ENCODE data around the gene FASLG.
A peak's percentile ranks its signal among the peaks of the same experiment; 100 is the strongest.

FASLG gene

GRCh38 chr1:172622541-172622940 is 36.4 kb upstream of the FASLG start:
- no peak for DNase-seq (ENCODE audit: extremely low spot score)
- TF ChIP-seq FOXM1 (IDR thresholded peaks at IDR 0.05; ENCODE audit: borderline replicate concordance) (no peak), LEF1 (IDR thresholded peaks at IDR 0.05; ENCODE audit: borderline replicate concordance) (no peak), BHLHE40 (IDR thresholded peaks at IDR 0.05; ENCODE audit: borderline replicate concordance) (no peak), ELF4 (IDR thresholded peaks at IDR 0.05) (no peak), CTBP1 (IDR thresholded peaks at IDR 0.05; ENCODE audit: borderline replicate concordance) (no peak), ZNF384 (IDR thresholded peaks at IDR 0.05) (no peak), ARNT (IDR thresholded peaks at IDR 0.05) (no peak)

DNA sequence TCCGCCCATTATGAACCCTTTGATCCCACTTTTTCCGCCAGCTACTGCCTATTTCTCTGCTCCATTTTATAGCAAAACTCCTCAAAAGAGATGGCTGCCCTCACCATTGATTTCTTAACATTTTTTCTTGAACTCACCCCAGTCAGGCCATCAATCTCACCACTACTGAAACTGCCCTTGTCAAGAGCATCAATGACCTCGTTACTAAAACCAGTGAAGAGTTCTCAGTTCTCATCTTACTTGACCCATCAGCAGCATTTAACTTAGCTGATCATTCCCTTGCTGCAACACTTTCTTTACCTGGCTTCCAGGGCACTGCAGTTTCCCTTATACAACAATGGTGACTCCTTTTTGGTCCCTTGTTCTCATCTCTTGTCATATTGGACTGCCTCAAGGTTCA is 35.2 kb upstream of the FASLG start:
- POLR2A ChIA-PET, result no interaction called here
- no peak for TF ChIP-seq SP1 (IDR thresholded peaks at IDR 0.05)
- no peak for TF ChIP-seq FOXK2 (IDR thresholded peaks at IDR 0.05)
- TF ChIP-seq ZNF384 (IDR thresholded peaks at IDR 0.05), result no peak
- TF ChIP-seq PKNOX1 (IDR thresholded peaks at IDR 0.05), result no peak
- TF ChIP-seq TARDBP (IDR thresholded peaks at IDR 0.05), result no peak
- TF ChIP-seq ELF4 (IDR thresholded peaks at IDR 0.05), result no peak
- no peak for TF ChIP-seq SUZ12 (IDR thresholded peaks at IDR 0.05)
- no peak for TF ChIP-seq ARNT (IDR thresholded peaks at IDR 0.05)
- TF ChIP-seq FOXA1 (IDR thresholded peaks at IDR 0.05), result no peak
- TF ChIP-seq BHLHE40 (IDR thresholded peaks at IDR 0.05; ENCODE audit: borderline replicate concordance), result no peak
- TF ChIP-seq CTBP1 (IDR thresholded peaks at IDR 0.05; ENCODE audit: borderline replicate concordance), result no peak
- no peak for TF ChIP-seq LEF1 (IDR thresholded peaks at IDR 0.05; ENCODE audit: borderline replicate concordance)
- TF ChIP-seq L3MBTL2 (conservative IDR thresholded peaks at IDR 0.05), result no peak
- DNase-seq (ENCODE audit: extremely low spot score), result no peak
- CTCF ChIA-PET, result no interaction called here

More at GRCh38 chr1:172622541-172622940, 36.4 kb upstream of the FASLG start:
- ChIA-PET POLR2A (no interaction called here), CTCF (no interaction called here)

DNA sequence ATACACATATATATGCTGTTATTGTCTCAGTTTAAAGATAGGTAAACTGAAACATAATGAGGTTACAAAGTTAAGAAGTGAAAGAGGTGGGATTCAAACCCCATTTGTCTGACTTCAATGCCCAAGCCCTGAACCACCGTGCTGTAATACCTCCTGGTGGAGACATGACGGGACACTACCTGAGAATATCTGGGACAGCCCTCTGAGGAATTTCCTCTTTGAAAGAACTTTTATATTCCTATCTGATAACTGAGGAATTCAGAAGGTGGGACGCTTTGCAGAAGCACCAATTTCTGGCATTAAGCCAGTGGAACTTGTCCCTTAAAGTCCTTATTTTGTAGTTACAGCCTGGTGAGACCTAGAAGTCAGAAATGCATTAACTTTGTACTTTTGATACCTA is 32.1 kb upstream of the FASLG start:
- CTCF ChIA-PET, result no interaction called here
- DNase-seq (ENCODE audit: extremely low spot score), result no peak
- POLR2A ChIA-PET, result no interaction called here
- no peak for TF ChIP-seq CTBP1 (IDR thresholded peaks at IDR 0.05; ENCODE audit: borderline replicate concordance)
- no peak for TF ChIP-seq BHLHE40 (IDR thresholded peaks at IDR 0.05; ENCODE audit: borderline replicate concordance)
- TF ChIP-seq ARNT (IDR thresholded peaks at IDR 0.05), result no peak
- TF ChIP-seq LEF1 (IDR thresholded peaks at IDR 0.05; ENCODE audit: borderline replicate concordance), result no peak
- no peak for TF ChIP-seq L3MBTL2 (conservative IDR thresholded peaks at IDR 0.05)
- TF ChIP-seq PKNOX1 (IDR thresholded peaks at IDR 0.05), result no peak
- TF ChIP-seq FOXA1 (IDR thresholded peaks at IDR 0.05), result no peak
- TF ChIP-seq FOXM1 (IDR thresholded peaks at IDR 0.05; ENCODE audit: borderline replicate concordance), result no peak
- TF ChIP-seq NFRKB (IDR thresholded peaks at IDR 0.05), result no peak
- no peak for TF ChIP-seq ELF4 (IDR thresholded peaks at IDR 0.05)
- no peak for TF ChIP-seq SP1 (IDR thresholded peaks at IDR 0.05)
- TF ChIP-seq SUZ12 (IDR thresholded peaks at IDR 0.05), result no peak
- no peak for TF ChIP-seq ZNF384 (IDR thresholded peaks at IDR 0.05)
- TF ChIP-seq TARDBP (IDR thresholded peaks at IDR 0.05), result no peak
- no peak for TF ChIP-seq HDGF (IDR thresholded peaks at IDR 0.05; ENCODE audit: borderline replicate concordance)
- TF ChIP-seq FOXK2 (IDR thresholded peaks at IDR 0.05), result no peak

GRCh38 chr1:172627702-172628101 is 31.2 kb upstream of the FASLG start:
- DNase-seq (ENCODE audit: extremely low spot score), result no peak
- POLR2A ChIA-PET, result no interaction called here
- CTCF ChIA-PET, result no interaction called here
- TF ChIP-seq BHLHE40 (IDR thresholded peaks at IDR 0.05; ENCODE audit: borderline replicate concordance), result no peak
- TF ChIP-seq NFRKB (IDR thresholded peaks at IDR 0.05), result no peak
- TF ChIP-seq FOXK2 (IDR thresholded peaks at IDR 0.05), result no peak

DNA sequence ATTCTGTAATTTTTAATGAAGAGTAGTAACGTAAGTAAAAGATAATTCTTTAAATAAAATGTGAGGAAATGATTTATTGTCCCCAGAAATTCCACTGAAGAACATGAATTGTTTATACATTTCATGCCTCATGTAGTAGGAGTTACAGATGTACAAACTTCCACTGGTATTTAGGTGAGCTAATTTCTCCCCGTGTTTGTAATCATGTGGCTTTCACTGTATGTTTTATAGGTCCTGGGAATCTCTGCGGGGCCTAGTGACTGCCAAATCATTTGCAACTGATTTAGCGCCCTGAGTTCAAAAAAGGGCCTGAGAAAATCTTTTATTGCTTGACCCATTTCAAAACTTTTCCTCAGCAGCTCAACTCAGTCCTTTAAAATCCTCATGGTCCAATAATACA is 30.5 kb upstream of the FASLG start:
- no peak for DNase-seq (ENCODE audit: extremely low spot score)
- CTCF ChIA-PET, result no interaction called here
- POLR2A ChIA-PET, result no interaction called here
- TF ChIP-seq NFRKB (IDR thresholded peaks at IDR 0.05), result no peak
- TF ChIP-seq TARDBP (IDR thresholded peaks at IDR 0.05), result no peak
- TF ChIP-seq ZNF384 (IDR thresholded peaks at IDR 0.05), result no peak
- TF ChIP-seq SP1 (IDR thresholded peaks at IDR 0.05), result no peak
- no peak for TF ChIP-seq ELF4 (IDR thresholded peaks at IDR 0.05)
- no peak for TF ChIP-seq PKNOX1 (IDR thresholded peaks at IDR 0.05)
- TF ChIP-seq FOXK2 (IDR thresholded peaks at IDR 0.05), result no peak
- TF ChIP-seq HDGF (IDR thresholded peaks at IDR 0.05; ENCODE audit: borderline replicate concordance), result no peak
- no peak for TF ChIP-seq FOXM1 (IDR thresholded peaks at IDR 0.05; ENCODE audit: borderline replicate concordance)
- TF ChIP-seq SUZ12 (IDR thresholded peaks at IDR 0.05), result no peak
- no peak for TF ChIP-seq BHLHE40 (IDR thresholded peaks at IDR 0.05; ENCODE audit: borderline replicate concordance)
- TF ChIP-seq LEF1 (IDR thresholded peaks at IDR 0.05; ENCODE audit: borderline replicate concordance), result no peak
- TF ChIP-seq FOXA1 (IDR thresholded peaks at IDR 0.05), result no peak
- TF ChIP-seq ARNT (IDR thresholded peaks at IDR 0.05), result no peak
- TF ChIP-seq L3MBTL2 (conservative IDR thresholded peaks at IDR 0.05), result no peak
- TF ChIP-seq CTBP1 (IDR thresholded peaks at IDR 0.05; ENCODE audit: borderline replicate concordance), result no peak

- TF ChIP-seq CTBP1 (IDR thresholded peaks at IDR 0.05; ENCODE audit: borderline replicate concordance), result no peak
- TF ChIP-seq ELF4 (IDR thresholded peaks at IDR 0.05), result peak; percentile 62; the same call in 1 of the 2 replicates
- no peak for TF ChIP-seq SP1 (IDR thresholded peaks at IDR 0.05)
- TF ChIP-seq PKNOX1 (IDR thresholded peaks at IDR 0.05), result no peak
- TF ChIP-seq NFRKB (IDR thresholded peaks at IDR 0.05), result no peak
- CTCF ChIA-PET, result no interaction called here
- POLR2A ChIA-PET, result no interaction called here
Measured at GRCh38 chr1:172629170-172629569, 29.7 kb upstream of the FASLG start.

More at GRCh38 chr1:172629170-172629569, 29.7 kb upstream of the FASLG start:
- no peak for DNase-seq (ENCODE audit: extremely low spot score)
